ENCODE data around the gene PUS7.

DNA sequence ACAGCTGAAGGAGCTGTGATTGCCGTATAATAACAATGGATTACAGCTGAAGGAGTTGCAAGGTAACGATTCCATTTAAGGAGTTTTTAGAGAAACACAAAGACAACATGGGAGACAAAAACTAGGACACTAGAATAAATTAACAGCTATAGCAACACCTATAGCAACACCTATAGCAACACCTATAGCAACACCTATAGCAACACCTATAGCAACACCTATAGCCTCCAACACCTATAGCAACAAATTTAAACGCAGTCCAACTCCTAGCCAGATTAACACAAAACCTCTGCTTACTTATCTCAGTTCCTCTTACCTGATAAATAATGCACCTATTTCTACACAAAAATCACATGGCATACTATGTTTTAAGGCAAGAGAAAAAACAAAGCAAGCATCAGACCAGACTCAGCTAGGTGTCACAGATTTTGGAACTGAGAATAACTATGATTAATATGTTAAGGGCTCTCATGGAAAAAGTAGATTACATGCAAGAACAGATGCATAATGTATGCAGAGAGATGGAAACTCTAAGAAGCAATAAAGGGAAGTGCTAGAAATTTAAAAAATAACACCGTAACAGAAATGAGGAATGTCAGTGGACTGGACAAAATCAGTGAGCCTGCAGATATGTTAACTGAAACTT is 77.6 kb downstream of the PUS7 start:
- TF ChIP-seq, protein P1, sequence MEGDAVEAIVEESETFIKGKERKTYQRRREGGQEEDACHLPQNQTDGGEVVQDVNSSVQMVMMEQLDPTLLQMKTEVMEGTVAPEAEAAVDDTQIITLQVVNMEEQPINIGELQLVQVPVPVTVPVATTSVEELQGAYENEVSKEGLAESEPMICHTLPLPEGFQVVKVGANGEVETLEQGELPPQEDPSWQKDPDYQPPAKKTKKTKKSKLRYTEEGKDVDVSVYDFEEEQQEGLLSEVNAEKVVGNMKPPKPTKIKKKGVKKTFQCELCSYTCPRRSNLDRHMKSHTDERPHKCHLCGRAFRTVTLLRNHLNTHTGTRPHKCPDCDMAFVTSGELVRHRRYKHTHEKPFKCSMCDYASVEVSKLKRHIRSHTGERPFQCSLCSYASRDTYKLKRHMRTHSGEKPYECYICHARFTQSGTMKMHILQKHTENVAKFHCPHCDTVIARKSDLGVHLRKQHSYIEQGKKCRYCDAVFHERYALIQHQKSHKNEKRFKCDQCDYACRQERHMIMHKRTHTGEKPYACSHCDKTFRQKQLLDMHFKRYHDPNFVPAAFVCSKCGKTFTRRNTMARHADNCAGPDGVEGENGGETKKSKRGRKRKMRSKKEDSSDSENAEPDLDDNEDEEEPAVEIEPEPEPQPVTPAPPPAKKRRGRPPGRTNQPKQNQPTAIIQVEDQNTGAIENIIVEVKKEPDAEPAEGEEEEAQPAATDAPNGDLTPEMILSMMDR (IDR thresholded peaks at IDR 0.05), result no peak
- TF ChIP-seq ZFX (IDR thresholded peaks at IDR 0.05; ENCODE audit: borderline replicate concordance), result no peak
